Mammary microvascular endothelial cell (primary cell): ENCODE measurements around the gene C6orf47. TPM values are rescaled to one million over a fixed set of nuclear protein-coding genes. Genes with fewer than 3 reads are reported as not detected.

ENCODE experiments used
- total RNA-seq: library from RNA; depleted of rRNA; stranded (reverse); fragments of >200 nt; gene quantifications from 2 replicates; pipeline ENCODE4 v1.2.3, GENCODE V29; 2015

The C6orf47 gene
- total RNA-seq: 14.2 and 15.2 TPM in 2 replicates

GRCh38 chr6:31660381-31661261 is at the start of gene C6orf47:
Gene C6orf47 (minus strand): TSS chr6:31660778. CDS start chr6:31659947, 831 bp downstream.

GRCh38 chr6:31706599-31706998 is 46.0 kb upstream of the C6orf47 start, which contains the start of gene LY6G6F:
Gene LY6G6F (plus strand): TSS chr6:31706866. CDS start chr6:31706907, 41 bp downstream.

GRCh38 chr6:31702819-31703716 is 42.5 kb upstream of the C6orf47 start, which contains the start of gene ABHD16A:
Gene ABHD16A (minus strand): TSS chr6:31703324. CDS start chr6:31703281, 43 bp downstream.

GRCh38 chr6:31680226-31681134 is 19.9 kb upstream of the C6orf47 start, which contains the start of gene LY6G5C:
Gene LY6G5C (minus strand): TSS chr6:31681067. CDS start chr6:31680373, 694 bp downstream.

GRCh38 chr6:31669676-31670075 is 9.1 kb upstream of the C6orf47 start, which contains the start of gene LY6G5B:
Gene LY6G5B (plus strand): TSS chr6:31669976. CDS start chr6:31670951, 975 bp downstream.

GRCh38 chr6:31665501-31666336 is 5.1 kb upstream of the C6orf47 start, which contains the start of gene CSNK2B:
Gene CSNK2B (plus strand): TSS chr6:31666080. CDS start chr6:31666832, 752 bp downstream.

GRCh38 chr6:31664790-31665500 is 4.4 kb upstream of the C6orf47 start, which contains the start of gene GPANK1:
Gene GPANK1 (minus strand): TSS chr6:31664997. CDS start chr6:31664478, 519 bp downstream.

GRCh38 chr6:31655349-31656237 is 5.0 kb downstream of the C6orf47 start, which contains the start of gene APOM:
Gene APOM (plus strand): TSS chr6:31655894. CDS start chr6:31655967, 73 bp downstream.

GRCh38 chr6:31620586-31621319 is 39.8 kb downstream of the C6orf47 start, which contains the start of gene PRRC2A:
Gene PRRC2A (plus strand): TSS chr6:31620715. CDS start chr6:31622790, 2,075 bp downstream.

GRCh38 chr6:31614684-31615578 is 45.6 kb downstream of the C6orf47 start, which contains the start of gene AIF1:
Gene AIF1 (plus strand): TSS chr6:31615234. CDS start chr6:31615330, 96 bp downstream.

Other genes starting within 250 kb of the C6orf47 start
- gene MICB, start 162.6 kb downstream of the C6orf47 start, total RNA-seq: 19.6 and 21.7 TPM in 2 replicates
- not detected in 2 replicates for gene MCCD1, start 131.8 kb downstream of the C6orf47 start, total RNA-seq
- 338 and 363 TPM in 2 replicates for gene DDX39B, start 118.8 kb downstream of the C6orf47 start, total RNA-seq
- 0.07 and 0.39 TPM in 2 replicates for gene ATP6V1G2, start 114.2 kb downstream of the C6orf47 start, total RNA-seq
- 12.9 and 16.2 TPM in 2 replicates for gene NFKBIL1, start 113.2 kb downstream of the C6orf47 start, total RNA-seq
- 0.13 TPM in 1 of 2 replicates, not detected in the other for gene LTA, start 88.5 kb downstream of the C6orf47 start, total RNA-seq
- gene TNF, start 85.2 kb downstream of the C6orf47 start, total RNA-seq: 0.20 TPM in 1 of 2 replicates, not detected in the other
- 2.2 and 7.0 TPM in 2 replicates for gene LTB, start 78.4 kb downstream of the C6orf47 start, total RNA-seq
- gene LST1, start 74.5 kb downstream of the C6orf47 start, total RNA-seq: 0.20 and 0.98 TPM in 2 replicates
- gene NCR3, start 67.8 kb downstream of the C6orf47 start, total RNA-seq: not detected in 2 replicates
- gene AIF1, start 45.5 kb downstream of the C6orf47 start, total RNA-seq: not detected in 2 replicates
- gene PRRC2A, start 40.1 kb downstream of the C6orf47 start, total RNA-seq: 90.2 and 95.7 TPM in 2 replicates
- 273 and 296 TPM in 2 replicates for gene BAG6, start 8.1 kb downstream of the C6orf47 start, total RNA-seq
- 1.2 and 1.4 TPM in 2 replicates for gene APOM, start 4.9 kb downstream of the C6orf47 start, total RNA-seq
- 11.7 and 17.9 TPM in 2 replicates for gene GPANK1, start 4.2 kb upstream of the C6orf47 start, total RNA-seq
- gene CSNK2B, start 5.3 kb upstream of the C6orf47 start, total RNA-seq: 279 and 308 TPM in 2 replicates
- 0.93 and 3.1 TPM in 2 replicates for gene LY6G5B, start 9.2 kb upstream of the C6orf47 start, total RNA-seq
- gene LY6G5C, start 20.3 kb upstream of the C6orf47 start, total RNA-seq: 2.5 and 3.3 TPM in 2 replicates
- 36.2 and 38.2 TPM in 2 replicates for gene ABHD16A, start 42.5 kb upstream of the C6orf47 start, total RNA-seq
- not detected in 2 replicates for gene LY6G6F, start 46.1 kb upstream of the C6orf47 start, total RNA-seq
- not detected in 2 replicates for gene LY6G6D, start 54.6 kb upstream of the C6orf47 start, total RNA-seq
- gene LY6G6C, start 61.0 kb upstream of the C6orf47 start, total RNA-seq: not detected in 2 replicates
- gene MPIG6B, start 62.6 kb upstream of the C6orf47 start, total RNA-seq: not detected in 2 replicates
- 90.3 and 106 TPM in 2 replicates for gene DDAH2, start 68.5 kb upstream of the C6orf47 start, total RNA-seq
- gene CLIC1, start 75.8 kb upstream of the C6orf47 start, total RNA-seq: 1,055 and 1,092 TPM in 2 replicates
- 8.3 and 14.5 TPM in 2 replicates for gene MSH5, start 79.2 kb upstream of the C6orf47 start, total RNA-seq
- gene SAPCD1, start 101.9 kb upstream of the C6orf47 start, total RNA-seq: 0.67 and 1.7 TPM in 2 replicates
- gene VWA7, start 116.5 kb upstream of the C6orf47 start, total RNA-seq: 0.49 and 1.6 TPM in 2 replicates
- gene VARS1, start 135.0 kb upstream of the C6orf47 start, total RNA-seq: 102 and 107 TPM in 2 replicates
- 117 and 140 TPM in 2 replicates for gene LSM2, start 146.2 kb upstream of the C6orf47 start, total RNA-seq
- gene HSPA1L, start 154.5 kb upstream of the C6orf47 start, total RNA-seq: 0.33 and 0.39 TPM in 2 replicates
- 158 and 167 TPM in 2 replicates for gene HSPA1A, start 154.8 kb upstream of the C6orf47 start, total RNA-seq
- gene HSPA1B, start 167.0 kb upstream of the C6orf47 start, total RNA-seq: 110 and 126 TPM in 2 replicates
- 96.4 and 102 TPM in 2 replicates for gene NEU1, start 202.0 kb upstream of the C6orf47 start, total RNA-seq
- gene SLC44A4, start 218.2 kb upstream of the C6orf47 start, total RNA-seq: 0.30 and 0.33 TPM in 2 replicates
- 35.4 and 39.2 TPM in 2 replicates for gene EHMT2, start 236.9 kb upstream of the C6orf47 start, total RNA-seq
- gene ZBTB12, start 241.3 kb upstream of the C6orf47 start, total RNA-seq: 0.53 and 0.54 TPM in 2 replicates